ENCODE data around the gene HOXA3.

The HOXA3 gene

DNA sequence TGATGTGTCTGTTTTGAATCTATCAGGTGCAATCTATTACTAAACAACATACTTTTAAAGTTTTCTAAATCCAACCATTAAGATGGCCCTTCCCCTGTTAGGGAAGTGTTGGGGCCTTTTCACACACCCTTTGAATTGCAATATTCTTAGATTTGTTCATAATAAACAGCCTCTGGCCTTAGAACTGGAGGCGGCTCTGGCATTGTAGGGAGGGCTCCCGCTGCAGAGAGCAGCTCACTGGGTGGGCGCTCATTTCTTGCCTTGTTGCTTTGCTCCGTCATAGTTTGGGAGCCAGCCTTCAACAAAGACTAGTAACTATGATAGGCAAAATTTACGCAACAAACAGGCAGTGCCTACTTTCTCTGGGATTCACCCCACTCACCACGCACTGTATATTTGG lies 26.0 kb upstream of the HOXA3 start:
- ATAC-seq: no peak
- DNase-seq: peak; percentile 0

DNA sequence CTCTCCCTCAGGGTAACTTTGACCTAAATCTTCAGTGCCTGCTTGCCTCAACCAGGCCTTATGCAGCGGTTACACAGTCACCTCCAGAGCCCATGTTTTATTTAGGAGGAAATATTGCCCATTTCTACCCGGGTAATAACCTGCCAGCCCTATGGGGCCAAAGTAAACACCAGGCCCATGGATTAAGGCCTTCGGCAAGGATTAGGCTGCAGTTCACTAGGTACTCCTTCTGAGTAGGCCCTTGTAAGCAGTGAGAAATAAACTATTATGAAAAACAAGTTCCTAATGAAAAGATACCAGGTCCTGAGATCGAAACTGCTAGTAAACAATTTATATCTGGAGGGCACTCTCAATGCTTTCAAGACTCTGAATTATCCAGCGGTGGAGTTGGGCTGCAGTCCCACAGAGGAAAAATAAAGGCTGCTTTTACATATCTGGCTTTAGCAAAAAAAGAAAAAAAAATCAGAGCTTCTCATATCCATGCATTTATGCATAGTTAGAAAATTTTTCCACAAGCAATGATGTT lies 25.5 kb upstream of the HOXA3 start:
- DNase-seq: no peak
- ATAC-seq: no peak

DNA sequence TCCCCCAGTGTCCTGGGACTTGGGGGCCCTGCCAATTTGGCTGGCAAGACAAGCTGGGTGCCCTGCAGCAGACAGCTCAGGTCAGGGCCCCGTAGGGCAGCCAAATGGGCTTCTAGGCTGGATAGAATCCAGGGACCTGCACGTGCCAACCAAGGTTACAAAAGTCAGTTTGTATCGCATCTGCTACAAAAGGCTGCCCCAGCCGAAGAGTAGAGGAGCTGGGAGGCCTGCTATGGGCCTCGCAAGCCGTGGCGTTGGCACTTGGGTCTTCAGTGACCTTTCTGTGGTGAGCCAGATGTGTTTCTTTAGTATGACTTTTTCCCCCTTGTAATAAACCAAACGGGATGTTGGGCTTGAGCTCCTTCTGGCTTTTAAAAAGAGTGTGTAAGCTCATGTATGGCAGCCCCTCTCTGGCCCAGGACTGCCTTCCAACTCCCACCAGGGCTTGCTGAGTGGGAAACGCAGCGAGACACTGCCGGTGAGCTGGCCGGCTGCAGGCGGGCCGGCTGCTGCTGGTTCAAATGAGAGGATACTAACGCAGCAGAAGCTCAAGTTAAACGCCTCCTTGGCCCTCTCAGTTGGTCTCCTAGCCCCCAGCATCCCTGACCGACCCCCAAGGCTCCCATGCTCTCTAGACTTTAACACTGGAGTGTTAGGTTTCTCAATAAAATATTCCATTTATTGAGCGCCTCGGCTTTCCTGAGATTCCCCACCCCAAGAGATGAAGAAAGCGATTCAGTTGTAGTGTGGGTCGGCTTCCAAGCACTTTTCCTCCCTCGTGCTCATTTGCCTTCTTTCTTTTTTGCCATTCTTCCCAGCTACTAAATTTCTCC lies 24.8 kb upstream of the HOXA3 start:
- DNase-seq (no peak), ATAC-seq (no peak)

DNA sequence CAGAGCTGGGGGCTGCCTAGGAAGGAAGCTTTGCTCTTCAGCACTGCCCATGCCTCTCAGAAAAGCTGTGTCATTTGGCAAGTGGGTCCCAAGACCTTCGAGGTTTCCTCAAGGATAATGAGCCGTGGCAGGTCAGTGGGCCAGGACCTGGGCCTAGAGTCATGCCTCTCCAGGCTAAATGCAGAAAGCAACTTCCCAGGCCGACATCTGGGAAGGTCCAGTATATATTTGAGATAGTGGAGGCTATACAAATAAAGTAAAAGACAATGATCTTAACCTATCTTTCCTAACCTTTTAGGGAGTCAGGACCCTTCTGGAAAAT lies 24.1 kb upstream of the HOXA3 start:
- ATAC-seq (no peak), DNase-seq (no peak)

DNA sequence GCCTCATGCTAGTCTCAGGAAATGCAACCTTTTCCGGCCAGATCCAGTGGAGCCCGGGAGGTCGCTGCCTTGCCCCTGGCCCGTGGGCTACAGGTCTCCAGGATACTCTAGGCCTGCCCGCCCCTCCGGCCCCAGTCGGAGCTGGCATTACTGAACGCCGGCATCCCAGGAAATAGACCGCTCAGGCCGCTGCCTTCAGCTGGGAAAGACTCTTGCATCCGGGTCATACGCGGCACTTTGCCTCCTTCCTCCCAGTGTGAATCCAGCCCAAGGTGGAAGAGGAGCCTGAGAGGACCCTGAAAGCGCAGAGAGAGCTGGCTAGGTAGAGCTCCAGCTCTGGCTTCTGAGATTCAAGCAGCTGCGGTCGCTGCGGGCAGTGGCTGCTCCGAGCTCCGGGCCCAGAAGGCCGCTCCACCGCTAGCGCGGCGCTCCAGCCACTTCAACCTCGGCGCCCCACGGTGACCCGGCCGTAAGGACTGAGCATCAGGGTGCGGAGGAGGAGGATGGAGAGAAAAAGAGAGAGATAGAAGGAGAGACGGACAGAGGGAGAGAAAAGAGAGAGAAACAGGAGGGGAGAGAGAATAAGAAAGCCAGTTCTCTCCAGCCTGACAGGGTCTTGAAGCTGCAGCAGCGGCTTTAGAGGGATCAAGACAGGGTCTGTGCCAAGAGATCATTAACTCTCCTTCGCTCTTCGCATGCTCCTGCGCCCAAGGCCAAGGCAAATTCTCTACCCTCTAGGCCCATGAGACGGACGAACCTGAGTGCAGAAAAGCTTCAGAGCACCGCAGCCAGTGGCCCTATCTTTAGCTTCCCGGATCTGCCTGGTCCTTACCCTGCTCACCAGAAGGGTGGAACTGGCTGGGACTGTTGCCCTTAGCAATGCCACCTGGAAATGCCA lies 23.5 kb upstream of the HOXA3 start:
- DNase-seq: no peak
- ATAC-seq: no peak

DNA sequence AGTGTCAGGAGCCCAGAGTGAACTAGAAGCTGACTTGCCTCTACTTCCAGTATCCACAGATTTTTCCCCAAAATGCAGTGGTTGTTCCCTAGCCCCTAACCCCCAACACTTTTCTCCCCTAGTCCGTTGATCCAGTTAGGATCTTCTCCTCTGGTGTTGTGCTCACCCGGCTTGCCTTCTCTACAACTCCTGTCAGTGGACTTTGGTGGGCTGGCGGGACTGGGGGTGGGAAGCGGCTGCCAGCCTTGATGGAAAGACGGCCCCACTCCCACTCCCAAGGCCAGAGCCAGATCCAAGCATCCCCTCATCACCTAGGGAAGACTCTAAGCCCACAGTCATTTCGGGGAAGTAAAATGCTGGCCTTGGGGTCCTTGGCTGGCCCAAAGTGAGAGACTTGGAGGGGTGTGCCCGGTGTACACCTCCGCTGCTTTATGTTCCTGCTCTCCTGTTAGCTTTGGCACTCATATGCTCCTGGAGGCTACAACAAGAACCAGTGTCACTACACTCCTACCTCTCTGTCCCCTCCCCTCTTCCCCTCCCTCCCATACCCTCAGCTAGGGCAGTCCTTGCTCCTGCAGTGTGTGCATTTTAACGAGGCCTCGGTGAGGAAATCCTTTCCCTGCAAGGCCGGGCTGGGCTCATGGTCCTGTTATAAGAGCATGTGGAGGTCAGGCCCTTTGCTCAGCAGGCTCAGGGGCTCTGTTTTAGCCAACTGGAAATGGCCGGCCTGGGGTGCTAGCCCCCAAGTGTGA lies 22.7 kb upstream of the HOXA3 start:
- no peak for DNase-seq

DNA sequence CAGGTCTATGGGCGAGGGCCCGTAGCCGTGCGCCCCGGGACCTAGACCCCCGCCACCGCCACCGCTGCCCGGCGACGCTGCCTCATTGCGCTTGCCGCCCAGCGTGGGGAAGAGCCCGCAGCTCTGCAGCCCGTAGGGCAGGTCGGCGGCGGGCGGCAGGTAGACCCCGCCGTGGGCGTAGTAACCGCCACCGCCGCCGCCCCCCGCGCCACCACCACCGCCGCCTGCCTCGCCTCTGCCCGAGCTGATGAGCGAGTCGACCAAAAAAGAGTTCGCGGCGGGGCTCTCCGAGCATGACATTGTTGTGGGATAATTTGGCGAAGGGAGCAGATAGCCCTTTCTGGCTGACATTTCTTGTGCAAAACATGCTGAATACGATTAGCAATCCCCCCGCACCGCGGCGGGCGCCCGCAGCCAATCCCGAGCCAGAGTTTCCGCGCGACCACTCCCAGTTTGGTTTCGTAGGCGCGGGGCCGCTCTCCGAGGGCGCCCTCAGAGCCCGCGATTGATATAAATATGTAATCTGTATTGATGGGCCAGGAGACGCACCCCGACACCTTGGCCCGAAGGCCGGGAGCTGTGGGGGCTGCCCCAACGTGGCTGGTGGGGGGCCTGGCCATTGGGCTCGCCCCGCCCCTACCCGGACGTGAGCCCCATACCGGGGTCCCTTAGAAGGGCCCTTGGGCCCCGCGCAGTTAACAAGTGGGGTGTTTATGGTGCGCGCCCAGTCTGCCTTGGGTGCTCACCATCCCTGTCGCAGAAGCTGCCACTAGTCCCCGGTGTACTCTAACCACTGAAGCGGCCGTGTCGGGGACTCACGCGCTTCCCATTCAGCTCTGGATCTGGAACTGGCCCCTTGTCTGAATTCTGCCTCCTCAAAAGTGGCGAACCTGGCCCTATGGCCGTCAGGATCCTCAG lies 21.8 kb upstream of the HOXA3 start, which contains the start of gene HOXA10:
Gene HOXA10, minus strand, starts transcription at position 365 of the 918 bp plus-strand sequence. Its CDS starts 14 bp downstream, at position 351.
- ATAC-seq (no peak), DNase-seq (no peak)

More for the DNA sequence above, 22.7 kb upstream of the HOXA3 start:
- ATAC-seq: no peak

DNA sequence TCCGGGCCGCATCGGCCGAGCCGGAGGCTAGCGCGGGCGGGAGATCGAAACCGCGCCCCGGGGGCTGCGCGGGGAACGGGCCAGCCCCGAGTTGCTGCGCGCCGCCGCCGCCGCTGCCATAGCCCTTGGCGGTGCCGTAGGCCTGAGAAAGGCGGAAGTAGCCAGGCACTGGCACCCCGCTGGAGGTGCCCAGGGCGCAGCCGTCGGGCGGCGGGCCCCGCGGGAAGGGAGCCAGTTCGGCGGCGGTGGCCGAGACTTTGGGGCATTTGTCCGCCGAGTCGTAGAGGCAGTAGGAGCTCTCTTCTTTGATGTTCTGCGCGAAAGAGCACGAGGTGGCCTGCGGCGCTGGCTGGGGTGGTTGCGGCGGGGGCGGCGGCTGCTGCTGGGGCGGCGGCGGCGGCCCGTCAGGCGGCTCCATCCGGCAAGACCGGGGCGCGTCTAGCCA lies 21.1 kb upstream of the HOXA3 start:
- ATAC-seq (peak; percentile 59), DNase-seq (no peak)

DNA sequence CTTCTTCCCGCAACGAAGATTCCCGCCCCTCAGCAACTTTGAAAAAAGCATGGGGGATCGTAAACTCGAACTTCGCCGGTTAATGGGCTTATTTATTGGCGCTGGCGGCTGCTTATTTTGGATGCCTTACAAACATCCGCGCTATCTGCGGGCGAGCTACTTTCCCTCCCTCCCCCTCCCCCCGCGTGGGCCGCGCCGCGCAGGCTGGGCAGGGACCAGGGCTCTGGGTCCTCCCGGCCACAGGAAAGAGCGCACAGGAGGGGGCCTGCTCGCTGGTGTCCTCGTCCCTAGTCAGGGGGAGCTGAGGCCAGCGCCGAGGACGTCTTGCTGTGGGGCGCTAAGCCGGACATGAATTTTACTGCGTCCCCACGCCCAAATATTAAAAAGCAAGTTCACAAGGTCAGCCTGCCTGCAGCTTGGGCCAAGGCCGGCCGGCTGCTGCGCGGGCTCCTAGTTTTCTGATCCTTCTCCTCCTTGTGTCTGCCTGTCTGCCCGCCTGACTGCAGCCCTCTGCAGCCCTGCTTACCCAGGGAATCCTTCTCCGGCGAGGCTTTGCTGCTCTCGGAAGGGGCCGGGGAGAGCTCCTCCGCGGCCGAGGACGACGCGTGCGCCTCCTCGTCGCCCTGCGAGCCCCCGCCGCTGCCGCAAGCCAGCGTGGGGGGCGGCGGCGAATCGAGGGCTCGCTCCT lies 20.6 kb upstream of the HOXA3 start:
- no peak for ATAC-seq
- DNase-seq: no peak

DNA sequence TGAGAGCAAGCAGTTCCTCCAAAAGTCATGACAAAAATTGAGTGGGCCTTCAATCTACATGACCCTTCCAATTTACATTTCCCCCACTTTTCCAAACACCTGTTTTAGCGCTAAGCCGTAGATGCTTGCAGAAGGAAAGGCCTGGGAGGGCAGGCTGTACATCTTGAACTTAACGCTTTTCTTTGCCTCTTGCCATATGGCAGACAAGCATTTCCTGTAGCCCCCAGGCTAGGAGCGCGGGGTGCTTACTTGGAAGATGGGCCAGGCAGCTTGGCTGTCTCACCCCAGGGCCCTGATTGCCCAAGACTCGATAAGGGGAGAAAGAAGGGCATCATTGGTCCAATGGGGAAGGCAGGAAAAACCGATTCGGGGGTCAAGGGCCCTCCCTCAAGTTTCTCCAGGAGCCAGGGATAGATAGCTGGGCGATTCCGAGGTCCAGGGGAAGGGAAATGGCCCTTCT lies 20.0 kb upstream of the HOXA3 start:
- no peak for DNase-seq
- no peak for ATAC-seq

DNA sequence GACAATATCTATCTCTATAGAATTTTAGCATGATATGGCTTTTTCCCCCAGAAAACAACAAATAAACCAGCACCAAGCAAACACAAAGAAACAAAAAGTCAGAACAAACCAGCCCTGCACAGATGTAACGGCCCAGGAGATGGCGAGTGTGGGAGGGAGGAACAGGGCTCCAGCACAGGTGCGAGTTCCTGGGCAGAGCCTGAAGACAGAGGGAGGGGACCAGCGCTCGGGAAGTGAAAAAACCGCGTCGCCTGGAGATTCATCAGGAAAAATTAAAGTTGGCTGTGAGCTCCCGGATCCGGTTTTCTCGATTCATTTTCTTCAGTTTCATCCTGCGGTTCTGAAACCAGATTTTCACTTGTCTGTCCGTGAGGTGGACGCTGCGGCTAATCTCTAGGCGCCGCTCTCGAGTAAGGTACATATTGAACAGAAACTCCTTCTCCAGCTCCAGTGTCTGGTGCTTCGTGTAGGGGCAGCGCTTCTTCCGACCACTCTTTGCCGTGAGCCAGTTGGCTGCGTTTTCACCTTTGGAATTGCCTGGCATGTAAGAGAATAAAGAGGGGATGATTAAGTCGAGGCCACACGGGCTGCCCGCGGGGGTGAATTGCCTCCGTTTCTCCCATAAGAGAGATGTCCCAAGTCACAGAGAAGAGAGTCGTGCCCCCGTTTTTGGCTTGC lies 19.4 kb upstream of the HOXA3 start:
- DNase-seq (no peak), ATAC-seq (no peak)

DNA sequence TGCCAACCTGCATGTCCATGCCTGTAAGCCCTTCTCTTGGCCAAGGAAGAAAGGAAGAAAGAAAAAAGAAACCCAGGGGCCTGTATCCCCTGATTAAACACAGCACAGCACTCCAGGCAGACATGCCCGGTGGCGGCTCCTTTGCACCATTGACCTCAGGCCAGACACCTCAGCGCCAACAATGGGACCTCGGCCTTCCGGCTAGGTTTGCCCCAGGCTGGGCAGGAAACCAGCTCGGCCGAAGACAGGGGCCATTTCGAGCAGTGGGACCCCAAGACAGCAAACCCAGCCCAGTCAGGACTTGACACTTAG lies 18.9 kb upstream of the HOXA3 start:
- DNase-seq: no peak

DNA sequence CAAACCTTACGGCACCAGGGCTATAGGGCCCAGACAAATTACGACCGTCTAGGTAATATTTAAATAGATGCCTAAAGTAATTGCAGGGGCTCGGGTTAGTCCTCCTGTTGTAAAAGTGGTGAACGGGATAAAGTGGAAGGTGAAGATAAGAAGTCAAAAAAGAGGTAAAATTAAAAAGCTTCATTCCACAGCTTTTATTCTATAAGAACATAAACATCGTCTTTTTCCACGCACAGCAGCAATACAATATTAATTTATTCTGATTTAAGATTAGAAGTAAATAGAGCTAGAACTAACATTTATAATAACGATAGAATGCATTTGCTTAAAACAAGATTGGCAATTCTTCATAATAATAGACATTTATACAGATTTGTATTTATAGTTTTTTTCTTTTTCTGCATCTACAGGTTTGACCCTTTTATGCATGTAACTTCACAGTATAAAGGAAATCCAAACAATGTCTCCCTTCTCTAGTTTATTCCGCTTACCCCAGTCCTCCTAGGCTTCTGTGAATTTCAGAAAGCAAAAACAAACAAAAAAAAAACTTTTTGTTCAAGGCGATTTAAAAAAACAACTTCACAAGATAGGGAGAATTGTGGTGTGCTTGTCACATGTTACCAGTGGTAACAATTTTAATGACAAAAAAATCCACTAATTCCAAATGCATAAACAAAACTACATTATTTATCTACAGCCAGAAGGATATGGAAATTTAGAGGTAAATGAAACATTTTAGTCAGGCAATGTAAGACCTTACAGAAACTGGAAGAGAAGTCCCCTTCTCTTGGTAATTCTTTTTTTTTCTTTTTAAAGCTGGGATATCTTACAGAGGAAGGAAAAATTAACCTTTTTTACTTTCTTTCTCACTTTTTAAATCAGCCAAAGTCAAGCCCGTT lies 18.3 kb upstream of the HOXA3 start:
- no peak for DNase-seq

More for the DNA sequence above, 18.9 kb upstream of the HOXA3 start:
- no peak for ATAC-seq

DNA sequence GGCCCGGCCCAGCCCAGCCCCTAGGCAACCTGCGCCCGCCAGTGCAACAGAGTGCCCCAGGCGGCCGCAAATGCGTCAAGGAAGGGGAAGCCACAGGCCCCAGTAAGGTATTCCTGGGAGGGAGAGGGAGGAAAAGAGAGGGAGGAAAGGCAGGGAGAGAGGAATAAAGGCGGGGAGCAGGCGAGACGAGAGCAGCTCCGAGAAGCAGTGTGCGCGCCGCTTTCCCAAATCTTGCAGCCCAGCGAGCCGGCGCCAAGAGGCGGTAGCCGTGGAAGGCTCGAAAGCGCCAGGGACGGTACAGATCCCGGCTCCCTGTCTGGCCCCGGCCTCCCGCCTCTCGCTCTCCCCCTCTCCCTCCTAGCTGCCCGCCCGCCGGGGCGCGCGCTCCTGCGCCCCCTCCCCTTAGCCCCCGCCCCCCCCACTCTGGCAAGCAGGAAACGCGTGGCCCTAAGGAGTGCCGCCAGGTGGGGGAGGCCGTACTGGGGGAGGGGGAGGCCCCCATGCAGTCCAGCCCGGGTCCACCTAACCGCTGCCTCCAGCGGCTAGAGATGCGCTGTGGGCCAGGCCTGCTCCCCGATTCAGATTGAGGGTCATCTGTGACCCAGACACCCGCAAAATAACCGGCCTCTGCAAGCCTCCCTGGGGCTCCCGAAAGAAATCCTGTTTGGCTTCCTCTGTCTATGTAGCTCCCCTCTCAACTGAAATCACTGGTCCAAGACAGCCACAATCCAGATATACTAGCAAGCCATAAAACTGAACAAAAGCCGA lies 17.5 kb upstream of the HOXA3 start:
- no peak for DNase-seq
- no peak for ATAC-seq

More for the DNA sequence above, 18.3 kb upstream of the HOXA3 start:
- ATAC-seq: no peak

DNA sequence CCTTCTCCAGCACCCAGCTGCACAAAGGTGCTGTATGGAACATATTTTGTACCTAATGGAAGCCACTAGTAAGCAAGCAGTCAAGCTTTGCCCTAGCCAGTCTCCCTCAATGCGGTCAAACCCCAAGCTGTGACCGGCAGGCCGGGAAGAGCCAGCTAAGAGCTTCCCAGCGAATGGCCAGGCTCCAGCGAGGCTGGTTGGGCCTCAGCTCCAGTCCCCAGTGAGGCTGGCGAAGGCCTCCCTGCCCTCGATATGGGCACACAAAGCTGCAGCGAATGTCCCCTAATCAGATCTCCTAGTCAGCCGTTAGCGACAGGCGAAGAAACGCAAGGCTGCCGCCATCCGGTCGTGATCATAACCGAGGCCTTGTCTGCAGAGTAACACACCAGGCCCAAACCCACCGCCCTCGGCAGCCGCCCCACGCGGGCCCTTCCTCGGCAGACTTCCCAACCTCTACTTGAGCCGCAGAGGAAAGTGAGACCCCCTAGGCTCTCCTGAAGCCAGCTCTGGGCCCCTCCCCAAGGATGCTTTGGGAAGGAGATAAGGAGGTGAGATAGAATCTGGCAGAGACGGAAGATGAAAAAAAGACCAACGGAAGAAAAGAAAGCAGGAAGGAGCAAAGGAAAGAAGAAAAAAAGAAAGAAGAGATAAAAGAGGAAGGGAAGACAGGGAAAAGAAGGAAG lies 16.0 kb upstream of the HOXA3 start:
- no peak for ATAC-seq

DNA sequence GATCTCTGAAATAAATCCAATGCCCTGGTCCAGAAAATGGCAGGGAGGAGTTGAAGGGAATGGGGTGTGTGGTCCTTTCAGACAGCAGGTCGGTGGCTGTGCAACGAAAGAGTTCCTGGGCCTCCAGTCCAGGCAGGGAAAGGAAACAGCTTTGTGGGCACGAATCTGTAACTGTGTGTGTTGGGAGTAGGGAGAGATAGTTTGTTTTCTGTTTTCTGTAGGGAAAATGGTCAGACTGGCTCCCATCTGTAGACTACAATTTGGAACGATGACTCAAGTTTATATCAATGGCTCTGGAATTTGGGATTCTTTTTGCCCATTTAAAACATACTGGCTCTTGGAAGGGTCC lies 15.5 kb upstream of the HOXA3 start:
- ATAC-seq (no peak), DNase-seq (no peak)

More for the DNA sequence above, 16.0 kb upstream of the HOXA3 start:
- DNase-seq: no peak

Data from stimulated activated naive CD8-positive, alpha-beta T cell treated with anti-CD3 and anti-CD28 coated beads, Interleukin-15, Interleukin-2, amounts not matched to agents 100 U/mL and 50 U/mL, for 24 hours (primary cell).